ENCODE measurements around the gene FRMPD4. TPM values are rescaled to one million over a fixed set of nuclear protein-coding genes. Genes with fewer than 3 reads are reported as not detected.
A peak's percentile ranks its signal among the peaks of the same experiment; 100 is the strongest.

FRMPD4 gene
- polyA plus RNA-seq, 2 of the 4 experiments (the other 2 are of a cell fraction) = 0.08 to 0.28 TPM

DNA sequence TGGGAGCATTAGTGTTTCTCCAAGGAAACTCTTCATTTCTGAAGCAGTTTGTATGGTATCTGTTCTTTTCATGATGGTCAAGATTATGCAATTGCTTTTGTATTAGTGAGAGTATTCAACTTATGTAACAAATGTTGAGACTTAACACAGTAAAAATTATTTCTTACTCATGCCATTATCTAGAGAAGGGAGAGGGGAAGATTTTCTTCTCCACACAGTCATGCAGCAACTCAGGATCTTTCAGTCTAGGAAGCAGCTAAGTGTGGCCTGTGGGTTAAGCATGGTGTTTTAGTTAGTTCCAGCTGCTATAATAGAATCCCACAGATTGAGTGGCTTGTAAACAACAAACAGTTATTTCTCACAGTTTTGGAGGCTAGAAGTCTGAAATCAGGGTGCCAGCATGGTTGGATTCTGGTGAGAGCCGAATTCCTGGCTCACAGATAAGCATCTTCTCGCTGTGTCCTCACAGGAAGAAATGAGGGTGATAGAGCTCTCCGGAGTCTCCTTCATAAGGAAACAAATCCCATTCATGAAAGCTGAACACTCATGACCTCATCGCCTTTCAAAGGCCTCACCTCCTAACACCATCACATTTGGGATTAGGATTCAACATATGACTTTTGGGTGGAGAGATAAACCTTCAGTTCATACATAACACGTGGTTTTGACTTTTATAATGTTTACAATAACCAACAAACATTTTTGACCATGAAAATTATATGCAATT, 101.2 kb downstream of the FRMPD4 start:
- CTCF ChIA-PET = no interaction called here
- Histone ChIP-seq H3K9me3 (no peaks in the 10 kb centered on the region), H3K4me1 (no peaks in the 10 kb centered on the region), H3K4me2 (no peak overlapping the region), H3K4me3 (no peak overlapping the region), H3K27ac (no peak overlapping the region)
- POLR2A ChIA-PET = no interaction called here
- no peak for ATAC-seq
- peak; percentile 92 for FAIRE-seq
- 59% methylated on average over 5 of the region's 5 CpGs for WGBS (ENCODE audit: missing lambda C conversion rate)
- DNase-seq (ENCODE audit: low read depth in 1 of 2, low spot score in 1 of 2) = no peak
- TF ChIP-seq, protein P1, sequence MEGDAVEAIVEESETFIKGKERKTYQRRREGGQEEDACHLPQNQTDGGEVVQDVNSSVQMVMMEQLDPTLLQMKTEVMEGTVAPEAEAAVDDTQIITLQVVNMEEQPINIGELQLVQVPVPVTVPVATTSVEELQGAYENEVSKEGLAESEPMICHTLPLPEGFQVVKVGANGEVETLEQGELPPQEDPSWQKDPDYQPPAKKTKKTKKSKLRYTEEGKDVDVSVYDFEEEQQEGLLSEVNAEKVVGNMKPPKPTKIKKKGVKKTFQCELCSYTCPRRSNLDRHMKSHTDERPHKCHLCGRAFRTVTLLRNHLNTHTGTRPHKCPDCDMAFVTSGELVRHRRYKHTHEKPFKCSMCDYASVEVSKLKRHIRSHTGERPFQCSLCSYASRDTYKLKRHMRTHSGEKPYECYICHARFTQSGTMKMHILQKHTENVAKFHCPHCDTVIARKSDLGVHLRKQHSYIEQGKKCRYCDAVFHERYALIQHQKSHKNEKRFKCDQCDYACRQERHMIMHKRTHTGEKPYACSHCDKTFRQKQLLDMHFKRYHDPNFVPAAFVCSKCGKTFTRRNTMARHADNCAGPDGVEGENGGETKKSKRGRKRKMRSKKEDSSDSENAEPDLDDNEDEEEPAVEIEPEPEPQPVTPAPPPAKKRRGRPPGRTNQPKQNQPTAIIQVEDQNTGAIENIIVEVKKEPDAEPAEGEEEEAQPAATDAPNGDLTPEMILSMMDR (IDR thresholded peaks at IDR 0.05) = no peak
- TF ChIP-seq KDM1A (IDR thresholded peaks at IDR 0.05; ENCODE audit: low read depth) (no peak), HOXB13 (CRISPR knock-in tag; IDR thresholded peaks at IDR 0.05; ENCODE audit: low read depth) (no peak), NFE2L2 (conservative IDR thresholded peaks at IDR 0.05; ENCODE audit: low read length) (no peak), EP300 (IDR thresholded peaks at IDR 0.05) (no peak), ZFP36 (IDR thresholded peaks at IDR 0.05; ENCODE audit: borderline replicate concordance, partially characterized antibody) (no peak), GATA3 (IDR thresholded peaks at IDR 0.05; ENCODE audit: borderline replicate concordance) (no peak), ESRRA (IDR thresholded peaks at IDR 0.05; ENCODE audit: borderline replicate concordance, low read length) (no peak), TP53 (CRISPR knock-in tag; IDR thresholded peaks at IDR 0.05) (no peak), CHD2 (IDR thresholded peaks at IDR 0.05; ENCODE audit: low read length, partially characterized antibody) (no peak), FOSB (CRISPR knock-in tag; IDR thresholded peaks at IDR 0.05) (no peak), MAZ (IDR thresholded peaks at IDR 0.05; ENCODE audit: borderline replicate concordance, low read depth, low read length) (no peak), SMC3 (IDR thresholded peaks at IDR 0.05) (no peak), FOSL2 (IDR thresholded peaks at IDR 0.05) (no peak), FOSL2 (CRISPR knock-in tag; IDR thresholded peaks at IDR 0.05) (no peak), CBX8 (IDR thresholded peaks at IDR 0.05) (no peak)
- TF ChIP-seq, protein P2, sequence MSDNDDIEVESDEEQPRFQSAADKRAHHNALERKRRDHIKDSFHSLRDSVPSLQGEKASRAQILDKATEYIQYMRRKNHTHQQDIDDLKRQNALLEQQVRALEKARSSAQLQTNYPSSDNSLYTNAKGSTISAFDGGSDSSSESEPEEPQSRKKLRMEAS (IDR thresholded peaks at IDR 0.05) = no peak
- TF ChIP-seq, protein P3, sequence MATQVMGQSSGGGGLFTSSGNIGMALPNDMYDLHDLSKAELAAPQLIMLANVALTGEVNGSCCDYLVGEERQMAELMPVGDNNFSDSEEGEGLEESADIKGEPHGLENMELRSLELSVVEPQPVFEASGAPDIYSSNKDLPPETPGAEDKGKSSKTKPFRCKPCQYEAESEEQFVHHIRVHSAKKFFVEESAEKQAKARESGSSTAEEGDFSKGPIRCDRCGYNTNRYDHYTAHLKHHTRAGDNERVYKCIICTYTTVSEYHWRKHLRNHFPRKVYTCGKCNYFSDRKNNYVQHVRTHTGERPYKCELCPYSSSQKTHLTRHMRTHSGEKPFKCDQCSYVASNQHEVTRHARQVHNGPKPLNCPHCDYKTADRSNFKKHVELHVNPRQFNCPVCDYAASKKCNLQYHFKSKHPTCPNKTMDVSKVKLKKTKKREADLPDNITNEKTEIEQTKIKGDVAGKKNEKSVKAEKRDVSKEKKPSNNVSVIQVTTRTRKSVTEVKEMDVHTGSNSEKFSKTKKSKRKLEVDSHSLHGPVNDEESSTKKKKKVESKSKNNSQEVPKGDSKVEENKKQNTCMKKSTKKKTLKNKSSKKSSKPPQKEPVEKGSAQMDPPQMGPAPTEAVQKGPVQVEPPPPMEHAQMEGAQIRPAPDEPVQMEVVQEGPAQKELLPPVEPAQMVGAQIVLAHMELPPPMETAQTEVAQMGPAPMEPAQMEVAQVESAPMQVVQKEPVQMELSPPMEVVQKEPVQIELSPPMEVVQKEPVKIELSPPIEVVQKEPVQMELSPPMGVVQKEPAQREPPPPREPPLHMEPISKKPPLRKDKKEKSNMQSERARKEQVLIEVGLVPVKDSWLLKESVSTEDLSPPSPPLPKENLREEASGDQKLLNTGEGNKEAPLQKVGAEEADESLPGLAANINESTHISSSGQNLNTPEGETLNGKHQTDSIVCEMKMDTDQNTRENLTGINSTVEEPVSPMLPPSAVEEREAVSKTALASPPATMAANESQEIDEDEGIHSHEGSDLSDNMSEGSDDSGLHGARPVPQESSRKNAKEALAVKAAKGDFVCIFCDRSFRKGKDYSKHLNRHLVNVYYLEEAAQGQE (IDR thresholded peaks at IDR 0.05) = no peak

DNA sequence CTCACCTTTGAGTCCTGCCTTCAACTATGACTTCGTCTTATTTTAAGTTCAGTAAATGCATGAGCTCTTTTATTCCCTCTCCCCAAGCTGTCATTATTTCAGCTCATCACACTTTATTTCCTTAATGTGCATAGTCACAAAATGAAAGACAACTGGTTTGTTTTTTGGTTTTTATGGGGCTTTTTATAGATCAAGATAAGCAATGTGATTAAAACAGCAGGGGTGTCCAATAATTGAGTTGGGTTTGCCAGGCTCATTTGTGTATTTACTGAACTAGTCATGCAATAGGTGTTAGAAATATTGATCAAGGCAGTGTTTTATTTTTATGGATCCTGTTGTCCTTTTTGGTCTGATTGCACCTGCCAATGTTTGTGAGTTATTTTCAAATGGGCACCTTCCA, 102.2 kb downstream of the FRMPD4 start:
- no peaks in the 10 kb centered on the region for H3K9me3 ChIP-seq
- ChIA-PET POLR2A (no interaction called here), CTCF (no interaction called here)
- WGBS (ENCODE audit: missing lambda C conversion rate) = 83% methylated on average over 1 of the region's 1 CpG
- no peak for FAIRE-seq
- peaks cover 3% of the 10 kb centered on the region; the same call in 2 of the 3 replicates for H3K4me1 ChIP-seq
- H3K4me3 ChIP-seq = no peak overlapping the region
- no peak overlapping the region for H3K4me2 ChIP-seq
- ATAC-seq = no peak
- no peak for DNase-seq (ENCODE audit: low read depth in 1 of 2, low spot score in 1 of 2)
- no peak overlapping the region for H3K27ac ChIP-seq
- TF ChIP-seq JUN (IDR thresholded peaks at IDR 0.05) (no peak), KDM5A (IDR thresholded peaks at IDR 0.05) (no peak), HOXB13 (CRISPR knock-in tag; IDR thresholded peaks at IDR 0.05; ENCODE audit: low read depth) (no peak), POLR2AphosphoS2 (conservative IDR thresholded peaks at IDR 0.05; ENCODE audit: low read length) (no peak), SREBF2 (IDR thresholded peaks at IDR 0.05) (no peak), NPAS2 (CRISPR knock-in tag; IDR thresholded peaks at IDR 0.05; ENCODE audit: borderline replicate concordance) (no peak), HOXA7 (CRISPR knock-in tag; IDR thresholded peaks at IDR 0.05) (no peak), KDM1A (IDR thresholded peaks at IDR 0.05; ENCODE audit: low read depth) (no peak), RNF2 (IDR thresholded peaks at IDR 0.05; ENCODE audit: borderline replicate concordance, low read depth) (no peak), SMC3 (IDR thresholded peaks at IDR 0.05) (no peak), CBX2 (IDR thresholded peaks at IDR 0.05; ENCODE audit: borderline replicate concordance, low read depth) (no peak), FOSB (CRISPR knock-in tag; IDR thresholded peaks at IDR 0.05) (no peak), EHMT2 (IDR thresholded peaks at IDR 0.05; ENCODE audit: low read depth) (no peak), TP53 (CRISPR knock-in tag; IDR thresholded peaks at IDR 0.05) (no peak), ZSCAN20 (CRISPR knock-in tag; IDR thresholded peaks at IDR 0.05) (no peak), RARB (CRISPR knock-in tag; IDR thresholded peaks at IDR 0.05) (no peak)
- TF ChIP-seq, protein P4, sequence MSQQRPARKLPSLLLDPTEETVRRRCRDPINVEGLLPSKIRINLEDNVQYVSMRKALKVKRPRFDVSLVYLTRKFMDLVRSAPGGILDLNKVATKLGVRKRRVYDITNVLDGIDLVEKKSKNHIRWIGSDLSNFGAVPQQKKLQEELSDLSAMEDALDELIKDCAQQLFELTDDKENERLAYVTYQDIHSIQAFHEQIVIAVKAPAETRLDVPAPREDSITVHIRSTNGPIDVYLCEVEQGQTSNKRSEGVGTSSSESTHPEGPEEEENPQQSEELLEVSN (IDR thresholded peaks at IDR 0.05; ENCODE audit: borderline replicate concordance, low read depth) = no peak
- TF ChIP-seq, protein P5, sequence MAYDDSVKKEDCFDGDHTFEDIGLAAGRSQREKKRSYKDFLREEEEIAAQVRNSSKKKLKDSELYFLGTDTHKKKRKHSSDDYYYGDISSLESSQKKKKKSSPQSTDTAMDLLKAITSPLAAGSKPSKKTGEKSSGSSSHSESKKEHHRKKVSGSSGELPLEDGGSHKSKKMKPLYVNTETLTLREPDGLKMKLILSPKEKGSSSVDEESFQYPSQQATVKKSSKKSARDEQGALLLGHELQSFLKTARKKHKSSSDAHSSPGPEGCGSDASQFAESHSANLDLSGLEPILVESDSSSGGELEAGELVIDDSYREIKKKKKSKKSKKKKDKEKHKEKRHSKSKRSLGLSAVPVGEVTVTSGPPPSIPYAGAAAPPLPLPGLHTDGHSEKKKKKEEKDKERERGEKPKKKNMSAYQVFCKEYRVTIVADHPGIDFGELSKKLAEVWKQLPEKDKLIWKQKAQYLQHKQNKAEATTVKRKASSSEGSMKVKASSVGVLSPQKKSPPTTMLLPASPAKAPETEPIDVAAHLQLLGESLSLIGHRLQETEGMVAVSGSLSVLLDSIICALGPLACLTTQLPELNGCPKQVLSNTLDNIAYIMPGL (CRISPR knock-in tag; IDR thresholded peaks at IDR 0.05; ENCODE audit: borderline replicate concordance) = no peak

Measured in A549 (cell line).